Cardiac muscle cell (in vitro differentiated cells and primary cell): Measurements from ENCODE around the gene MTTP. TPM values are rescaled to one million over a fixed set of nuclear protein-coding genes. Genes with fewer than 3 reads are reported as not detected.
A peak's percentile ranks its signal among the peaks of the same experiment; 100 is the strongest.

Source experiments
- DNase-seq, 2 donors: peaks; one replicate each; pipeline versions ENCODE4 v3.0.0 to v3.0.0-alpha.2; 2010 to 2017; ENCODE audit warnings: low read depth in 1 of 2, low spot score in 1 of 2
- H3K27ac ChIP-seq: fragments of 200-600 bp; sonication (generic); 2 replicates; pipeline ENCODE4 v1.5.1; 2016
- H3K27me3 ChIP-seq: fragments of 200-600 bp; sonication (generic); 2 replicates; pipeline ENCODE4 v1.6.0; 2016; ENCODE audit warnings: control low read depth
- H3K36me3 ChIP-seq: fragments of 200-600 bp; sonication (generic); 2 replicates; pipeline ENCODE4 v1.5.1; 2016; ENCODE audit warnings: control low read depth
- H3K4me1 ChIP-seq: fragments of 200-600 bp; sonication (generic); 2 replicates; pipeline ENCODE4 v1.8.1; 2017; ENCODE audit warnings: low read depth, mild to moderate bottlenecking, mixed run types
- H3K4me3 ChIP-seq: fragments of 200-600 bp; sonication (generic); 2 replicates; pipeline ENCODE4 v1.5.1; 2016; ENCODE audit warnings: mild to moderate bottlenecking
- H3K9me3 ChIP-seq: fragments of 200-600 bp; sonication (generic); 2 replicates; pipeline ENCODE4 v1.5.1; 2017; ENCODE audit warnings: low read depth, mild to moderate bottlenecking, control low read depth
- polyA plus RNA-seq: library from polyadenylated mRNA; unstranded; fragments of >200 nt; fragmentation: Nextera tagmentation; extraction: Ambion mirVana; gene quantifications from 2 replicates; pipeline ENCODE4 v1.2.1, GENCODE V29; 2016
- total RNA-seq: library from RNA; depleted of rRNA; stranded (reverse); fragments of >200 nt; gene quantifications from 2 replicates; pipeline ENCODE4 v1.2.3, GENCODE V29; 2016
- TF ChIP-seq, protein P1 (sequence below): IDR thresholded peaks from 2 replicates; pipeline ENCODE4 v1.5.1; 2012; ENCODE audit warnings: low read depth, mild to moderate bottlenecking, low read length

The MTTP gene
- total and polyA plus RNA-seq, 2 experiments from 2014 or later: 0.69 to 2.1 TPM

DNA sequence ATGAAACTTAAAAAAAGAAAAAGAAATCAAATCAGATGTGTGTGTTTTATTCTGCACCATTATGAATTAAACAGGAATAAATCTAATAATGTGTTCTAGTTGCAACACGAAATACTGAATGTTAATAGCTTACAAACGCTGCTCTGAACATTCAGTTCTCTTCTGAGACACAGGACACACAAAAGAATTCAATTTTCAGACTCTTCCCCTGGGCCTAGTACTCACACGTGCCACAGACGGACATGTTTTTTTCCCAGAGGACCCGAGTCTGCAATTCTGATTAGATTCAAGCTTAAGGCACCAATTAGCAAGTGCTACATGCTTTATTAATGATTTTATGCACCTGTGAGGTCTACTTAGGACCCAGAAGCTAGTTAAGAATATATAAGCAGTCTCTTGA lies 62.5 kb downstream of the MTTP start:
- no peaks in the 10 kb centered on the region for H3K4me1 ChIP-seq
- TF ChIP-seq, protein P1, sequence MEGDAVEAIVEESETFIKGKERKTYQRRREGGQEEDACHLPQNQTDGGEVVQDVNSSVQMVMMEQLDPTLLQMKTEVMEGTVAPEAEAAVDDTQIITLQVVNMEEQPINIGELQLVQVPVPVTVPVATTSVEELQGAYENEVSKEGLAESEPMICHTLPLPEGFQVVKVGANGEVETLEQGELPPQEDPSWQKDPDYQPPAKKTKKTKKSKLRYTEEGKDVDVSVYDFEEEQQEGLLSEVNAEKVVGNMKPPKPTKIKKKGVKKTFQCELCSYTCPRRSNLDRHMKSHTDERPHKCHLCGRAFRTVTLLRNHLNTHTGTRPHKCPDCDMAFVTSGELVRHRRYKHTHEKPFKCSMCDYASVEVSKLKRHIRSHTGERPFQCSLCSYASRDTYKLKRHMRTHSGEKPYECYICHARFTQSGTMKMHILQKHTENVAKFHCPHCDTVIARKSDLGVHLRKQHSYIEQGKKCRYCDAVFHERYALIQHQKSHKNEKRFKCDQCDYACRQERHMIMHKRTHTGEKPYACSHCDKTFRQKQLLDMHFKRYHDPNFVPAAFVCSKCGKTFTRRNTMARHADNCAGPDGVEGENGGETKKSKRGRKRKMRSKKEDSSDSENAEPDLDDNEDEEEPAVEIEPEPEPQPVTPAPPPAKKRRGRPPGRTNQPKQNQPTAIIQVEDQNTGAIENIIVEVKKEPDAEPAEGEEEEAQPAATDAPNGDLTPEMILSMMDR: no peak
- no peak for DNase-seq
- H3K4me3 ChIP-seq: no peak overlapping the region
- no peaks in the 10 kb centered on the region for H3K9me3 ChIP-seq
- no peaks in the 10 kb centered on the region for H3K27me3 ChIP-seq
- no peak overlapping the region for H3K27ac ChIP-seq
- no peaks in the 10 kb centered on the region for H3K36me3 ChIP-seq

DNA sequence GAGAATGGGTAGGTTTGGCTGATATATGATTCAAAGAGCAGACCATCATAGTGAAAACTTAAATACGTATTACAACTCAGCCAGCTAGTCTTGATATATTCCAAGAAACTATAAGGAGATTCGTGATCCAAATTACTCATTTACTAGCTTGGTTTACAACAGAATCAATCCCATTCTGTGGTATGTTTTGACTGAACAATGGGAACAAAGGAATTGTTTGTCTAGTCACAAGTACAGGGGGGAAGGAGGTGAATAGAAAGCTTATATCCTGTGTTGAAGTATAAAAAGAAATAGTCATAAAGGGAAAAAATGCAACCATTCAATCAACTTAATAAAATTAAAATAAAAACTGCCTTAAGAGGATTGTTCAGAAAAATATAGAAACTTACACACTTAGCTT lies 66.1 kb downstream of the MTTP start:
- Histone ChIP-seq H3K4me1 (peaks cover 20% of the 10 kb centered on the region), H3K27ac (no peak overlapping the region), H3K27me3 (no peaks in the 10 kb centered on the region), H3K36me3 (no peaks in the 10 kb centered on the region), H3K9me3 (no peaks in the 10 kb centered on the region), H3K4me3 (no peak overlapping the region)
- TF ChIP-seq, protein P1: no peak
- no peak for DNase-seq

DNA sequence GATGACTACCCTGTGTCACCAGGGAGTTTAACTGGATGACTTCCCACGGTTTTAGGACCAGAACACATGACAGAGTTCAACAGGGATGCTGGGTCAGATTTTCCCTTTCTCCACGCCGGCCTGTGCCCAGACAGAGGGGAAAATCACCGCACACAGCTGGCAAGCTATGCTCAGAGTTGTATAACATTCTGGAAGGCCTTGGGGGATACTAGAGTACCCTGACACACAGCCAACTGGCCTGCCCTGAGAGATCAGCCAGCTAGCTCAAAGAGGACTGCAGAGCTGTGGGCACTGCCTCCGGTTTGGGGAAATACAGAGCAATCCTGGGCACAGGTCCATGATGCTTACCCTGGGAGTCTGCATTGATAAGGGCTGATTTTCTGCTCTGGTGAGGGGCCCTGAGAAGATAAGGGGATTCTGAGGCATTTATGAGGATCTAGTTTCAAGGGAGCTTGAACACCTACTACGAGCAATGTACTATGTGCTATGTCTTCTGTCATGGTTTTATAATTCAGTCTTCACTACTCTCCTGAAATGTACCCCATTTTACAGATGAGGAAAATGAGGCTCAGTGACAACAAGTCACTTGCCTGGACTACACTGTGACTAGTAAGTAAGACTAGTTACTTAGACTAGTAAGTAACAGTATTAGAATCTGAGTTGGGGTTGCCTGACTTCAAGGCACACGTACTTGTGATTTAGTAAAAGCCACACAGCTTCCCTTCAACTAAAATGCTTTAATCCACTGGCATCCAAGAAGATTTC lies 68.3 kb downstream of the MTTP start:
- Histone ChIP-seq H3K27me3 (no peaks in the 10 kb centered on the region), H3K9me3 (no peaks in the 10 kb centered on the region), H3K36me3 (no peaks in the 10 kb centered on the region), H3K27ac (no peak overlapping the region), H3K4me1 (peaks cover 32% of the 10 kb centered on the region), H3K4me3 (no peak overlapping the region)
- DNase-seq: peak in 1 of 2 donors; percentile 6
- TF ChIP-seq, protein P1: no peak

DNA sequence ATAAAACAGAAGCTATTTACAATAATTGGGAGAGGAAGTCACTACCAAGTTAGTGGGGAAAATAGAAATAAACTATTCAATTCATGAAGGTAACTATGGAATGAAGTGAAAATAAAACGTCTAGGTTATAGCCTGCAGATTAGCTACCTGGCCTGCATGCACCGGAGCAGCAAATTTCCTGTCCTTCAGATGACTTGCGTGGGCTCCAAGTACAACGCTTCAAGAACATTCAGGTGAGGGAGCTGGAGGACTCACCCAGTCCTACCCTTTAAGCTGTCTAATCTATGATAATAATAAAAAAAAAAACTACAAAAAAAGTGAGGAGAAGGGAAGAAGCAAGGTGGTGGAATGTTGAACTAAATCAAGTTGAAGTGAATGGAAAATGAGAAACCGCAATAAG lies 69.8 kb downstream of the MTTP start:
- H3K9me3 ChIP-seq: no peaks in the 10 kb centered on the region
- H3K27me3 ChIP-seq: no peaks in the 10 kb centered on the region
- H3K36me3 ChIP-seq: no peaks in the 10 kb centered on the region
- no peak for DNase-seq
- no peak overlapping the region for H3K4me3 ChIP-seq
- peaks cover 39% of the 10 kb centered on the region for H3K4me1 ChIP-seq
- H3K27ac ChIP-seq: no peak overlapping the region
- TF ChIP-seq, protein P1: no peak

DNA sequence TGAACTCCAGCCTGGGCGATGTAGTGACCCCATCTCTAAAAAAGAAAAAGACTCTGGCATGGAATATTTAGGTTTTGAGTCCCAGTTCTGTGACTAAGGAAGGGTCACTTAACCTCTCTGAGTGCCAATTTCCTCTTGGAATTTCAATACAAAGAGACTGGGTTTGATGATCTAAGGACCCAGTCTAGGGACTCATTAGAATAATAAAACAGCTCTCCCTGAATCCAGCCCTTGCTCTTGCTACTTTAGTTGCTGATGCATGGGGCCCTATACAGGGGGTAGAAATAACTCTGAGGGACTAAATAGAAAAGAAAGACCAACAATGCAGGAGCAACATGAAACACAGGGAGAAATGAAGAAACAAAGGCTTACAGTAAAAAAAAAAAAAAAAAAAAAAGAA lies 70.4 kb downstream of the MTTP start:
- Histone ChIP-seq H3K27me3 (no peaks in the 10 kb centered on the region), H3K36me3 (no peaks in the 10 kb centered on the region), H3K9me3 (no peaks in the 10 kb centered on the region), H3K4me3 (no peak overlapping the region), H3K27ac (no peak overlapping the region), H3K4me1 (peaks cover 39% of the 10 kb centered on the region)
- TF ChIP-seq, protein P1: no peak
- no peak for DNase-seq
